CD4-positive, alpha-beta T cell (primary cell): Measurements from ENCODE around the gene RAB32. TPM values are rescaled to one million over a fixed set of nuclear protein-coding genes. Genes with fewer than 3 reads are reported as not detected.
A peak's percentile ranks its signal among the peaks of the same experiment; 100 is the strongest.

Experiments used
- ATAC-seq: fragments of 200-7000 bp; cut with Tn5 transposase; one replicate; pipeline ENCODE4 v1.10.0; 2022; ENCODE audit warnings: mild to moderate bottlenecking; ENCODE audit not compliant: poor library complexity
- CTCF ChIA-PET: fragments of 350-600 bp; sonication (Branson Sonifier 250); formaldehyde crosslinking; loops from one replicate; lab custom pipeline; 2021; ENCODE audit warnings: antibody characterized with exemption, inconsistent platforms; lab: Charles Lee
- POLR2A ChIA-PET: fragments of 350-600 bp; sonication (Branson Sonifier 250); formaldehyde crosslinking; loops from one replicate; lab custom pipeline; 2021; ENCODE audit warnings: antibody characterized with exemption, inconsistent platforms; lab: Charles Lee
- DNase-seq, 14 experiments: peaks; one replicate each; pipeline ENCODE4 v3.0.0-alpha.2; 2013 to 2020; ENCODE audit warnings: mixed read lengths in 2 of 14
- H3K27ac ChIP-seq, 2 donors: one replicate each; pipeline versions ENCODE4 v1.5.1 to v1.7.0; 2013; ENCODE audit warnings: low read length in 2 of 2, low read depth in 1 of 2, mild to moderate bottlenecking in 1 of 2
- H3K27me3 ChIP-seq, 2 experiments: 1 replicate in 1 of 2; 2 replicates in 1 of 2; pipeline versions ENCODE4 v1.6.1 to v1.7.0; 2013; ENCODE audit warnings: low read length in 2 of 2, control low read depth in 1 of 2, mild to moderate bottlenecking in 1 of 2, moderate library complexity in 1 of 2; ENCODE audit not compliant: insufficient read depth in 2 of 2, control insufficient read depth in 1 of 2
- H3K36me3 ChIP-seq: one replicate; pipeline ENCODE4 v1.6.1; 2013; ENCODE audit warnings: low read length, control low read depth; ENCODE audit not compliant: insufficient read depth
- H3K4me1 ChIP-seq: one replicate; pipeline ENCODE4 v1.6.1; 2013; ENCODE audit warnings: low read length, control low read depth; ENCODE audit not compliant: insufficient read depth
- H3K4me3 ChIP-seq: one replicate; pipeline ENCODE4 v1.5.1; 2013; ENCODE audit warnings: mild to moderate bottlenecking, low read length, moderate library complexity
- H3K9me3 ChIP-seq, 2 experiments: 1 replicate in 1 of 2; 2 replicates in 1 of 2; pipeline versions ENCODE4 v1.6.1 to v1.7.0; 2013; ENCODE audit warnings: low read length in 2 of 2, mild to moderate bottlenecking in 2 of 2, control low read depth in 1 of 2, moderate library complexity in 1 of 2; ENCODE audit not compliant: control insufficient read depth in 1 of 2, insufficient read depth in 1 of 2
- H3K27ac Mint-ChIP-seq: one replicate; pipeline ENCODE4 v1.8.0; 2020; ENCODE audit warnings: mixed read lengths
- H3K27me3 Mint-ChIP-seq: one replicate; pipeline ENCODE4 v1.8.0; 2021; ENCODE audit warnings: mixed read lengths
- H3K36me3 Mint-ChIP-seq: one replicate; pipeline ENCODE4 v1.8.0; 2021; ENCODE audit warnings: low read depth, mixed read lengths
- H3K4me1 Mint-ChIP-seq: one replicate; pipeline ENCODE4 v1.8.0; 2021; ENCODE audit warnings: low read depth, mixed read lengths
- H3K4me3 Mint-ChIP-seq: one replicate; pipeline ENCODE4 v1.8.0; 2020; ENCODE audit warnings: mild to moderate bottlenecking, mixed read lengths
- H3K9me3 Mint-ChIP-seq: one replicate; pipeline ENCODE4 v1.8.0; 2020; ENCODE audit warnings: mixed read lengths
- CTCF ChIP-seq: fragments of 200-600 bp; IDR thresholded peaks from one replicate; pipeline ENCODE4 v1.8.0; 2022; ENCODE audit warnings: antibody characterized with exemption, mild to moderate bottlenecking
- intact Hi-C, 2 experiments: fragments of 100-400 bp; cut with DNase I in 1 of 2; cut with micrococcal nuclease in 1 of 2; formaldehyde crosslinking; loops; one replicate each; pipeline versions ENCODE4 v1.15.1 to v1.9.0; 2023 to 2025; cut with DNase I, micrococcal nuclease
- polyA plus RNA-seq, 2 donors: library from polyadenylated mRNA; unstranded; fragments of 120-200 nt; gene quantifications; one replicate each; pipeline ENCODE4 v1.2.1, GENCODE V29; 2013
- total RNA-seq, 174 experiments: library from RNA in 2 of 174; stranded (reverse) in 2 of 174; gene quantifications; one replicate each; pipeline ENCODE4 v1.2.3 and lab custom pipeline; 2021 to 2026

The RAB32 gene
- total RNA-seq (under 1 TPM; 0.44 to 0.47 TPM), total RNA-seq (lab: John Stamatoyannopoulos, UW) (0 to 7.6 (median 0.48) reads per million in 172 experiments)
- 7.6 TPM for polyA plus RNA-seq (2013, experiment 1 of 2)
- polyA plus RNA-seq (2013, experiment 2 of 2): 5.4 TPM

GRCh38 chr6:146543211-146543939 lies at the start of gene RAB32:
RAB32 (plus strand) TSS chr6:146543833; CDS start chr6:146543872, 39 bp downstream.
- no peaks in the 10 kb centered on the region for H3K9me3 Mint-ChIP-seq
- no peaks in the 10 kb centered on the region for H3K36me3 Mint-ChIP-seq
- H3K4me1 ChIP-seq: peaks cover 6% of the 10 kb centered on the region
- H3K36me3 ChIP-seq: no peaks in the 10 kb centered on the region
- peaks cover 13% of the 10 kb centered on the region for H3K4me1 Mint-ChIP-seq
- peaks cover 0 to 13% of the 10 kb centered on the region in 2 experiments for H3K9me3 ChIP-seq
- ATAC-seq (peak; percentile 52), DNase-seq (peak in 5 of 14 experiments; percentile 9 to 77 (median 36))
- no peak within 1 kb of the TSS for H3K27ac ChIP-seq
- ChIA-PET CTCF (no interaction called here), POLR2A (no interaction called here)
- H3K4me3 Mint-ChIP-seq: peak within 1 kb of the TSS; percentile 88
- H3K27ac Mint-ChIP-seq: no peak within 1 kb of the TSS
- no peak for TF ChIP-seq CTCF
- H3K27me3 ChIP-seq: peaks cover 15 to 36% of the 10 kb centered on the region in 2 experiments
- intact Hi-C loops: no loop called here
- H3K27me3 Mint-ChIP-seq: peaks cover 40% of the 10 kb centered on the region
- peak within 1 kb of the TSS; percentile 41 for H3K4me3 ChIP-seq

- POLR2A ChIA-PET: no interaction called here
- Histone ChIP-seq H3K4me3 (no peak overlapping the region), H3K27ac (no peak overlapping the region), H3K4me1 (no peaks in the 10 kb centered on the region), H3K27me3 (no peaks in the 10 kb centered on the region), H3K36me3 (no peaks in the 10 kb centered on the region), H3K9me3 (no peaks in the 10 kb centered on the region)
- no peak for DNase-seq
- Mint-ChIP-seq H3K27me3 (no peaks in the 10 kb centered on the region), H3K4me1 (no peaks in the 10 kb centered on the region), H3K36me3 (no peaks in the 10 kb centered on the region), H3K9me3 (peaks cover 2% of the 10 kb centered on the region), H3K4me3 (no peak overlapping the region), H3K27ac (no peak overlapping the region)
- CTCF ChIA-PET: no interaction called here
- intact Hi-C loops: no loop called here
- TF ChIP-seq CTCF: no peak
- no peak for ATAC-seq
Observed at GRCh38 chr6:146498309-146498708, 45.3 kb upstream of the RAB32 start.

- CTCF ChIA-PET: no interaction called here
- Mint-ChIP-seq H3K27ac (no peak overlapping the region), H3K9me3 (peaks cover 2% of the 10 kb centered on the region), H3K36me3 (no peaks in the 10 kb centered on the region), H3K4me1 (no peaks in the 10 kb centered on the region), H3K4me3 (no peak overlapping the region), H3K27me3 (no peaks in the 10 kb centered on the region)
- intact Hi-C loops: no loop called here
- Histone ChIP-seq H3K27me3 (no peaks in the 10 kb centered on the region), H3K9me3 (no peaks in the 10 kb centered on the region), H3K4me3 (no peak overlapping the region), H3K36me3 (no peaks in the 10 kb centered on the region), H3K4me1 (no peaks in the 10 kb centered on the region), H3K27ac (no peak overlapping the region)
- TF ChIP-seq CTCF: no peak
- ATAC-seq: no peak
- no peak for DNase-seq
- POLR2A ChIA-PET: no interaction called here
Observed at GRCh38 chr6:146503096-146503495, 40.5 kb upstream of the RAB32 start.
